ENCODE results near the gene FADS3. TPM values are rescaled to one million over a fixed set of nuclear protein-coding genes. Genes with fewer than 3 reads are reported as not detected.

Gene FADS3
- total and polyA plus RNA-seq, 2 donors from 2014 or later, result 20.5 to 58.2 TPM

GRCh38 chr11:61922539-61922938 is 31.2 kb upstream of the FADS3 start:
- no peak for TF ChIP-seq CTCF (IDR thresholded peaks at IDR 0.05; ENCODE audit: borderline replicate concordance, extremely low read depth, insufficient read depth)
- Histone ChIP-seq H3K36me3 (ENCODE audit: control insufficient read depth in 2 of 3, insufficient read depth in 3 of 3, low read length in 3 of 3) (no peaks in the 10 kb centered on the region), H3K9me3 (ENCODE audit: control insufficient read depth in 2 of 3, insufficient read depth in 1 of 3, low read length in 3 of 3) (no peaks in the 10 kb centered on the region), H3K9ac (ENCODE audit: low read length in 3 of 3) (peak overlapping the region in 1 of 3 donors; percentile 63), H3K4me3 (ENCODE audit: low read length in 3 of 3) (no peak overlapping the region), H3K4me1 (ENCODE audit: control insufficient read depth in 2 of 3, insufficient read depth in 2 of 3, low read depth in 1 of 3, low read length in 3 of 3) (peaks cover 6 to 27% (median 20%) of the 10 kb centered on the region in 3 donors), H3K27me3 (ENCODE audit: control insufficient read depth, insufficient read depth, low read length) (no peaks in the 10 kb centered on the region), H3K27ac (ENCODE audit: low read depth in 2 of 2, low read length in 2 of 2) (peak overlapping the region; percentile 83 to 87)
- intact Hi-C loops (cut with DNase I), result no loop called here
- DNase-seq (peak in 3 of 5 donors; percentile 70 to 89 (median 75)), FAIRE-seq (no peak)

- Histone ChIP-seq H3K9ac (ENCODE audit: low read length in 3 of 3) (no peak overlapping the region), H3K27ac (ENCODE audit: low read depth in 2 of 2, low read length in 2 of 2) (no peak overlapping the region), H3K4me1 (ENCODE audit: control insufficient read depth in 2 of 3, insufficient read depth in 2 of 3, low read depth in 1 of 3, low read length in 3 of 3) (peaks cover 6 to 27% (median 20%) of the 10 kb centered on the region in 3 donors), H3K36me3 (ENCODE audit: control insufficient read depth in 2 of 3, insufficient read depth in 3 of 3, low read length in 3 of 3) (no peaks in the 10 kb centered on the region), H3K4me3 (ENCODE audit: low read length in 3 of 3) (no peak overlapping the region), H3K9me3 (ENCODE audit: control insufficient read depth in 2 of 3, insufficient read depth in 1 of 3, low read length in 3 of 3) (no peaks in the 10 kb centered on the region), H3K27me3 (ENCODE audit: control insufficient read depth, insufficient read depth, low read length) (no peaks in the 10 kb centered on the region)
- DNase-seq (no peak), FAIRE-seq (no peak)
- no peak for TF ChIP-seq CTCF (IDR thresholded peaks at IDR 0.05; ENCODE audit: borderline replicate concordance, extremely low read depth, insufficient read depth)
- intact Hi-C loops (cut with DNase I), result no loop called here
These were observed 30.1 kb upstream of the FADS3 start for GRCh38 chr11:61921446-61921845.

GRCh38 chr11:61919705-61920631 is 28.6 kb upstream of the FADS3 start:
- peak overlapping the region in 1 of 3 donors; percentile 15 for H3K9ac ChIP-seq (ENCODE audit: low read length in 3 of 3)
- no peak overlapping the region for H3K27ac ChIP-seq (ENCODE audit: low read depth in 2 of 2, low read length in 2 of 2)
- TF ChIP-seq CTCF (IDR thresholded peaks at IDR 0.05; ENCODE audit: borderline replicate concordance, extremely low read depth, insufficient read depth), result no peak
- intact Hi-C loops (cut with DNase I), result no loop called here
- H3K9me3 ChIP-seq (ENCODE audit: control insufficient read depth in 2 of 3, insufficient read depth in 1 of 3, low read length in 3 of 3), result no peaks in the 10 kb centered on the region
- no peaks in the 10 kb centered on the region for H3K36me3 ChIP-seq (ENCODE audit: control insufficient read depth in 2 of 3, insufficient read depth in 3 of 3, low read length in 3 of 3)
- peaks cover 6 to 30% (median 20%) of the 10 kb centered on the region in 3 donors for H3K4me1 ChIP-seq (ENCODE audit: control insufficient read depth in 2 of 3, insufficient read depth in 2 of 3, low read depth in 1 of 3, low read length in 3 of 3)
- peak in 4 of 5 donors; percentile 16 to 70 (median 51) for DNase-seq
- no peak for FAIRE-seq
- no peaks in the 10 kb centered on the region for H3K27me3 ChIP-seq (ENCODE audit: control insufficient read depth, insufficient read depth, low read length)
- peak overlapping the region; percentile 6 to 55 (median 53) for H3K4me3 ChIP-seq (ENCODE audit: low read length in 3 of 3)

Measured in kidney (tissue), 14 donors.